ENCODE data around the gene KRT2. TPM values are rescaled to one million over a fixed set of nuclear protein-coding genes. Genes with fewer than 3 reads are reported as not detected.

The KRT2 gene
- total RNA-seq, 1 donor from 2014 or later = not detected

DNA sequence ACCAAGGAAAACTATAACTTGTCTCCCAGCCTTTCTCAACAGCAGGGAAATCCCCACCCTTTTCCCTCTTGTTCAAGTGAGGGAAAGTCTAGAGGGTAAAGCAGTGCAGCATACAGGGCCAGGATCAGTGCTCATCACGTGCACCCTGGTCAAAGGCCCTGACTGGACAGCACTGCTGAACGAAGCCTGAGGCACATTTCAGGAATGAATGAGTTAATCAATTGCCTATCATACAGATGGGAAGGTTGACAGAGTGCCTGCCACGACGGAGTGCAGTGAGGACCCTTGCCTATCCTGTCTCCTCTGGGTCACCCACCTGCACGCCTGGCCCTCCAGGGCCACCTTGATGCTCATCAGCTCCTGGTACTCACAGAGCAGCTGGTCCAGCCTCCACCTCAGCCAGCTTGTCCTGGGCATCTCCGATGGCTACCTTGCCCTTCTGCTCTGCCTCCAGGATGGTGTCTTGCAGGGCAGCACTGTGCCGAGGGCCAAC, 22.0 kb downstream of the KRT2 start:
- Mint-ChIP-seq H3K4me3 (no peak overlapping the region), H3K4me1 (no peaks in the 10 kb centered on the region), H3K27me3 (ENCODE audit: low read depth) (peaks cover 87% of the 10 kb centered on the region), H3K36me3 (no peaks in the 10 kb centered on the region), H3K9me3 (no peaks in the 10 kb centered on the region), H3K27ac (no peak overlapping the region)
- no peak for DNase-seq (ENCODE audit: low spot score in 2 of 2, unreplicated experiment in 2 of 2)
- TF ChIP-seq, protein P1, sequence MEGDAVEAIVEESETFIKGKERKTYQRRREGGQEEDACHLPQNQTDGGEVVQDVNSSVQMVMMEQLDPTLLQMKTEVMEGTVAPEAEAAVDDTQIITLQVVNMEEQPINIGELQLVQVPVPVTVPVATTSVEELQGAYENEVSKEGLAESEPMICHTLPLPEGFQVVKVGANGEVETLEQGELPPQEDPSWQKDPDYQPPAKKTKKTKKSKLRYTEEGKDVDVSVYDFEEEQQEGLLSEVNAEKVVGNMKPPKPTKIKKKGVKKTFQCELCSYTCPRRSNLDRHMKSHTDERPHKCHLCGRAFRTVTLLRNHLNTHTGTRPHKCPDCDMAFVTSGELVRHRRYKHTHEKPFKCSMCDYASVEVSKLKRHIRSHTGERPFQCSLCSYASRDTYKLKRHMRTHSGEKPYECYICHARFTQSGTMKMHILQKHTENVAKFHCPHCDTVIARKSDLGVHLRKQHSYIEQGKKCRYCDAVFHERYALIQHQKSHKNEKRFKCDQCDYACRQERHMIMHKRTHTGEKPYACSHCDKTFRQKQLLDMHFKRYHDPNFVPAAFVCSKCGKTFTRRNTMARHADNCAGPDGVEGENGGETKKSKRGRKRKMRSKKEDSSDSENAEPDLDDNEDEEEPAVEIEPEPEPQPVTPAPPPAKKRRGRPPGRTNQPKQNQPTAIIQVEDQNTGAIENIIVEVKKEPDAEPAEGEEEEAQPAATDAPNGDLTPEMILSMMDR (IDR thresholded peaks at IDR 0.05; ENCODE audit: unreplicated experiment) = no peak

DNA sequence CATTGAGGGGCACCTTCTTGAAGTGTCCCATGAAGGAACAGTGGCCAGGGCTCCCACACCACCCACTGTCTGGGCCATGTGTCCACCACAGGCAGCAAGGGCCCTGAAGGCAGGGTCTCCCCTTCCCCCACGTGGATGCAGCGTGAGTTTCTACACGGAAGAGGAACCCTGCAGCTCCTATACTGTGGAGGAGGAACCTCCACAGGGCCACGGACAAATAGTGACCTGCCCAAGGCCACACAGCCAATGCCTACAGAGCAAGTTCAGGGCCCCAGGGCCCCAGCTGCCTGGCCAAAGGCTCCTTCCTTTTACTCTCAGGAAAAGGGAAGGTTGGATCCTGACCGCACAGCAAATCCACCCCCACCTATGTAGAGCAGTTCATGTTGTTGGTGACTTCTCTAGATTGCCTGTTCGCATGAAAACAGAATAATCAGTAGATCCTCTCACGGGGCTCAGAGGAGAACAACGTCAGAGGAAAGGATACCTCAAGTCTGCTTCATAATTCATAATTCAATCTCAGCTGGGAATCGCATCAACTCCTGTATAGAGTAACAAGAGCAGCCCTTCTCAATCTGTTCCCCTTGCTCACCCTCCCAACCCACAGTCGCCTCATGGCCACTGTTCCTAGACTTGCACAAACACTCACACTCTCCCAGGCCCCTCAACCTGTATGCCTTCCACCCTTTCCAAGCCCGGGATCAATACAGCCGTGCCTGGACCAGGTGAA, 22.6 kb downstream of the KRT2 start:
- peaks cover 90% of the 10 kb centered on the region for H3K27me3 Mint-ChIP-seq (ENCODE audit: low read depth)
- DNase-seq (ENCODE audit: low spot score in 2 of 2, unreplicated experiment in 2 of 2) = no peak
- TF ChIP-seq, protein P1 (IDR thresholded peaks at IDR 0.05; ENCODE audit: unreplicated experiment) = no peak
- H3K27ac Mint-ChIP-seq = no peak overlapping the region
- H3K9me3 Mint-ChIP-seq = no peaks in the 10 kb centered on the region
- no peaks in the 10 kb centered on the region for H3K36me3 Mint-ChIP-seq
- no peaks in the 10 kb centered on the region for H3K4me1 Mint-ChIP-seq
- H3K4me3 Mint-ChIP-seq = no peak overlapping the region

DNA sequence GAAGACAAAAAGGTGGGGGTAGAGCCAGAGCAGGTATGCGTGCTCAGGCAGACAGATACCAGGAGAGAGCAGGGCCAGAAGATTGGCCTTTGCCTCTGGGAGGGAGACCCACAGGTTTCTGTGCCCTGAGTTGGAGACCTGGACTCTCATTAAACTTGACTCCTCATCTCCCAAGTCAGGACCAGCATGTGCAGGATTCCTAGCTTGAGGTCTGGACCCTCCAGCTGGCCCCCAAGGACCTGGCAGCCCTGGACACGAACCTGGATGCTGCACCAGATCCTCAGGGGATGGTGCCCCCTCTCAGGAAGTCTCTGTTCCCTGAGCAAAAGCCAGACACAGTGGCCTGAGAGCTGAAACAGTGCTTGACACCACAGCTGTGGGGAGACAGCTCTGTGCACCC, 23.2 kb downstream of the KRT2 start:
- no peaks in the 10 kb centered on the region for H3K9me3 Mint-ChIP-seq
- peaks cover 89% of the 10 kb centered on the region for H3K27me3 Mint-ChIP-seq (ENCODE audit: low read depth)
- H3K27ac Mint-ChIP-seq = no peak overlapping the region
- H3K4me1 Mint-ChIP-seq = no peaks in the 10 kb centered on the region
- peak in 1 of 2 experiments; percentile 26 for DNase-seq (ENCODE audit: low spot score in 2 of 2, unreplicated experiment in 2 of 2)
- TF ChIP-seq, protein P1 (IDR thresholded peaks at IDR 0.05; ENCODE audit: unreplicated experiment) = no peak
- H3K36me3 Mint-ChIP-seq = no peaks in the 10 kb centered on the region
- no peak overlapping the region for H3K4me3 Mint-ChIP-seq

DNA sequence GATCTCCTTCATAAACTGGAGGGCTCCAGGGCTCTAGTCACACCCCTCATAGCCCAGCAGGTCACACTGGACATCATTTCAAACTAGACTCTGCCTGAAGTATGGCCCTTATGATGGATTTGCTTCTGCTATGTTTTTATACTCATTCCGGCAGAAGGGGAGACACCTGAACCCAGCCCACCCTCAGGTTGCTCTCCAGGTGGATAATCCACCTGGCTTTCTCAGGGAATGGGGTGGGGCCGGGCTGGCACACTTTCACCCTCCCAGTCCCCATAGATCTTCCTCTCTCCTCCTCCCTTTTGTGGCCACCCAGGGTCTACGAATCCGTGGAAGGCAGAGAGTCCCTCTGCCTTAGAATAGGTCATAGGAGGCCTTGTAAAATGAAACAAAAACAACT, 23.9 kb downstream of the KRT2 start:
- no peak overlapping the region for H3K4me3 Mint-ChIP-seq
- no peaks in the 10 kb centered on the region for H3K36me3 Mint-ChIP-seq
- H3K27ac Mint-ChIP-seq = no peak overlapping the region
- H3K4me1 Mint-ChIP-seq = no peaks in the 10 kb centered on the region
- DNase-seq (ENCODE audit: low spot score in 2 of 2, unreplicated experiment in 2 of 2) = no peak
- peaks cover 88% of the 10 kb centered on the region for H3K27me3 Mint-ChIP-seq (ENCODE audit: low read depth)
- TF ChIP-seq, protein P1 (IDR thresholded peaks at IDR 0.05; ENCODE audit: unreplicated experiment) = no peak
- H3K9me3 Mint-ChIP-seq = peaks cover 2% of the 10 kb centered on the region

DNA sequence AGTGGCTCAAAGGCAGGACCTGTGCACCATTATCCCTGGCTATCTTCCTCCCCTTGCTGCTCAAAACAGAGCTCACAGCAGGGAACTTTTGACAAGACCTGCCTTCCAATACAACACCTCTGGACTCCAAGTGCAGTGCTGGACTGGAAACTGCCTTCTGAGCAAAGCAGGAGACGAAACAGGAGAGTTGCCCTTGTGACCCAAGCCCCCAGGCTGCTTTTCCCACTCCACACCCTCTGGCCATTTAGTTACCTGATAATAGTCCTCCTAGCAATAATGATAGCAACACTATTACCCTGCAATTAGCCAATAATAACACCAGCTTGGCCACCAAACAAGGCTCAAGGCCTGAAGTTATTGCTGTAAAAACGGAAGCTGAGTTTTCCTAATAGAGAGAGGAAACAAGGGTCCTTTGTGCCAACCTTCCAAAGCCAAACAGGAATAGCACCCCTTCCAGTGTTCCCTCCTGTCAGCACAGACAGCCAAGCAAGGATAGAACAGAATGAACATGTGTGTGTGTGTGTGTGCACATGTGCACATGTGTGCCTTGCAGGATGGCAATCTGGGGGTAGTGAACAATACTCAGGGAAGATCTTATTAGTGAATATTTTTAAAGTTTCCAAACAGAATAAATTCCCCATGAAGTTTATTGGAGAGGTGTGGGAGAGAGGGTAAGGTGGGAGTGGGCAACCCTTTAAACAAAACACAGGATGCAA, 24.5 kb downstream of the KRT2 start:
- H3K9me3 Mint-ChIP-seq = peaks cover 7% of the 10 kb centered on the region
- H3K4me3 Mint-ChIP-seq = no peak overlapping the region
- H3K4me1 Mint-ChIP-seq = no peaks in the 10 kb centered on the region
- peaks cover 88% of the 10 kb centered on the region for H3K27me3 Mint-ChIP-seq (ENCODE audit: low read depth)
- no peak overlapping the region for H3K27ac Mint-ChIP-seq
- TF ChIP-seq, protein P1 (IDR thresholded peaks at IDR 0.05; ENCODE audit: unreplicated experiment) = no peak
- H3K36me3 Mint-ChIP-seq = no peaks in the 10 kb centered on the region
- no peak for DNase-seq (ENCODE audit: low spot score in 2 of 2, unreplicated experiment in 2 of 2)
